Measurements from ENCODE around the gene LILRB5. TPM values are rescaled to one million over a fixed set of nuclear protein-coding genes. Genes with fewer than 3 reads are reported as not detected.

Gene LILRB5
- 0.03 to 0.06 TPM in 2 of 5 replicates, not detected in the others for total RNA-seq (2022; extraction: Qiagen RNA extraction; ENCODE audit: low read depth)

DNA sequence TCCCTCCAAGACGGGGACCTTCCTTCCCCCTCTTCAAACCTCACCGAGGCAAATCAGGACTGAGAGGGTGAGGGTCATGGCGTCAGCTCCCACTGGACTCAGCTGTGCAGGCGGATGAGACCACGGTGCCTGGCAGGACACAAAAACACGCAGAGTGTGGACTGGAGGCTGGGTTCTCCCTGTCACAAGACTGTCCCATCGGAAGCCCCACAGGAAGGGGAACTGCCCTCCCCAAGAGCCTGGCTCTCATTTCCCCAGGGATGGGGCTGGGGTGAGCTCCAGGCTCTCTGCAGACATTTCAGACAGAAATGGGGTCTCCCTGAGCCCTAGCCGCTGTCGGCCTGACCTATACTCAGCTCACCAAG, at the start of gene LILRB5:
TSS of gene LILRB5 (minus strand) at position 158 of the 365 bp plus-strand sequence. CDS start at position 78, 80 bp downstream.

DNA sequence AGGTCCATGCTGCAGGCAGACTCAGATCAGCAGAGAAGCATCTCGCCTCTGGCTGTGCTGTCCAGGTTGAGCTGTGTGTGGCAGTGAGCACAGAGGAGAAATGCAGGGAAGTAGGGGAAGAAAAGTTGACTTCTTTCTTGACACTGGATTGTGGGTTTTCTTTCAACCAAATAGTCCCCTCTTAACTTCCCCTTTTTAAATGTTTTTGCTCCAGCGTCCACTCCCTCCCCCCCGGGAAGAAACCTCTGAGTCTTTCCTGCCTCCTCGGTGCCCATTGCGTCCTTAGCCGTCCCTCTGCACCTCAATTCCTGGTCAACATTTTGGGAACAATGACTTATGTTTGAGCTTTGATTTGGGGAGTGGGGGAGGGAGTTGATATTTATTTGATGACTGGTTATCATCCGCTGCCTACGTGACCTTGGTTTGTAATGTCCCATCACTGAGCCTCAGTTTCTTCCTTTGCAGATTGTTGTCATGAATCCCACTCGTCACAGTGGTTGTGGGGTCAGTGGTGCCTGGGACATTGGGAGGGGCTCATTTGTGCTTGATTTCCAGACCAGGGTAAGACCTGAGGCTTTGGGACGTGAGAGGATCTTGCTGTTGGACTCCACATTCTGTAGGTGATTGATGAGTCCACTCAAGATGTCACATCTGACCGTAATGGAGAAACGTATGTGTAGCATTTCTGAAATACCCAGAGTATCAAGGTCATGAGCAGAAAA, 24.1 kb upstream of the LILRB5 start, which contains the start of gene LILRB2:
TSS of gene LILRB2 (minus strand) at position 104 of the 722 bp plus-strand sequence. CDS start 614 bp downstream, outside the sequence.

GRCh38 chr19:54242646-54243045, 14.4 kb downstream of the LILRB5 start, which contains the start of gene LILRA6:
Gene LILRA6 (minus strand): TSS chr19:54242790.

GRCh38 chr19:54222474-54223276, 34.4 kb downstream of the LILRB5 start, which contains the start of gene LILRB3:
Gene LILRB3 (minus strand): TSS chr19:54223007. CDS start chr19:54222976, 31 bp downstream.

Other genes starting within 250 kb of the LILRB5 start
- gene VSTM1, start 193.4 kb downstream of the LILRB5 start, total RNA-seq (2022; extraction: Qiagen RNA extraction; ENCODE audit: low read depth) = 0.35 to 0.81 TPM (median 0.79 TPM) in 4 of 5 replicates, not detected in the other
- not detected in 5 replicates for gene TARM1, start 175.9 kb downstream of the LILRB5 start, total RNA-seq (2022; extraction: Qiagen RNA extraction; ENCODE audit: low read depth)
- gene OSCAR, start 156.5 kb downstream of the LILRB5 start, total RNA-seq (2022; extraction: Qiagen RNA extraction; ENCODE audit: low read depth) = 0.21 to 0.51 TPM (median 0.30 TPM) in 5 replicates
- 194 to 262 TPM (median 237 TPM) in 5 replicates for gene NDUFA3, start 154.4 kb downstream of the LILRB5 start, total RNA-seq (2022; extraction: Qiagen RNA extraction; ENCODE audit: low read depth)
- 21.9 to 25.5 TPM (median 23.0 TPM) in 5 replicates for gene TFPT, start 141.6 kb downstream of the LILRB5 start, total RNA-seq (2022; extraction: Qiagen RNA extraction; ENCODE audit: low read depth)
- 112 to 122 TPM (median 116 TPM) in 5 replicates for gene PRPF31, start 141.5 kb downstream of the LILRB5 start, total RNA-seq (2022; extraction: Qiagen RNA extraction; ENCODE audit: low read depth)
- 60.9 to 77.0 TPM (median 70.0 TPM) in 5 replicates for gene CNOT3, start 119.5 kb downstream of the LILRB5 start, total RNA-seq (2022; extraction: Qiagen RNA extraction; ENCODE audit: low read depth)
- 6.7 to 9.8 TPM (median 9.1 TPM) in 5 replicates for gene LENG1, start 97.6 kb downstream of the LILRB5 start, total RNA-seq (2022; extraction: Qiagen RNA extraction; ENCODE audit: low read depth)
- gene TMC4, start 84.1 kb downstream of the LILRB5 start, total RNA-seq (2022; extraction: Qiagen RNA extraction; ENCODE audit: low read depth) = 0.24 to 1.5 TPM (median 1.3 TPM) in 5 replicates
- 126 to 174 TPM (median 157 TPM) in 5 replicates for gene MBOAT7, start 67.7 kb downstream of the LILRB5 start, total RNA-seq (2022; extraction: Qiagen RNA extraction; ENCODE audit: low read depth)
- gene TSEN34, start 66.0 kb downstream of the LILRB5 start, total RNA-seq (2022; extraction: Qiagen RNA extraction; ENCODE audit: low read depth) = 80.8 to 131 TPM (median 123 TPM) in 5 replicates
- 2,035 to 2,508 TPM (median 2,323 TPM) in 5 replicates for gene RPS9, start 56.4 kb downstream of the LILRB5 start, total RNA-seq (2022; extraction: Qiagen RNA extraction; ENCODE audit: low read depth)
- gene LILRB3, start 34.3 kb downstream of the LILRB5 start, total RNA-seq (2022; extraction: Qiagen RNA extraction; ENCODE audit: low read depth) = 0.05 to 0.11 TPM (median 0.06 TPM) in 3 of 5 replicates, not detected in the others
- gene LILRA6, start 14.5 kb downstream of the LILRB5 start, total RNA-seq (2022; extraction: Qiagen RNA extraction; ENCODE audit: low read depth) = 0.03 to 0.07 TPM in 2 of 5 replicates, not detected in the others
- gene LILRB2, start 23.8 kb upstream of the LILRB5 start, total RNA-seq (2022; extraction: Qiagen RNA extraction; ENCODE audit: low read depth) = 0.14 TPM in 1 of 5 replicates, not detected in the others
- not detected in 5 replicates for gene LILRA5, start 55.9 kb upstream of the LILRB5 start, total RNA-seq (2022; extraction: Qiagen RNA extraction; ENCODE audit: low read depth)
- gene LILRA4, start 81.9 kb upstream of the LILRB5 start, total RNA-seq (2022; extraction: Qiagen RNA extraction; ENCODE audit: low read depth) = not detected in 5 replicates
- 0.08 to 0.12 TPM in 2 of 5 replicates, not detected in the others for gene LAIR1, start 107.7 kb upstream of the LILRB5 start, total RNA-seq (2022; extraction: Qiagen RNA extraction; ENCODE audit: low read depth)
- gene TTYH1, start 158.2 kb upstream of the LILRB5 start, total RNA-seq (2022; extraction: Qiagen RNA extraction; ENCODE audit: low read depth) = 0.10 TPM in 1 of 5 replicates, not detected in the others
- gene LENG8, start 191.9 kb upstream of the LILRB5 start, total RNA-seq (2022; extraction: Qiagen RNA extraction; ENCODE audit: low read depth) = 85.8 to 138 TPM (median 96.4 TPM) in 5 replicates
- 4.6 to 7.5 TPM (median 6.5 TPM) in 5 replicates for gene LENG9, start 206.5 kb upstream of the LILRB5 start, total RNA-seq (2022; extraction: Qiagen RNA extraction; ENCODE audit: low read depth)
- gene CDC42EP5, start 216.0 kb upstream of the LILRB5 start, total RNA-seq (2022; extraction: Qiagen RNA extraction; ENCODE audit: low read depth) = not detected in 5 replicates
- gene LAIR2, start 245.6 kb upstream of the LILRB5 start, total RNA-seq (2022; extraction: Qiagen RNA extraction; ENCODE audit: low read depth) = not detected in 5 replicates